ENCODE results near the gene SAMD1. TPM values are rescaled to one million over a fixed set of nuclear protein-coding genes. Genes with fewer than 3 reads are reported as not detected.
A peak's percentile ranks its signal among the peaks of the same experiment; 100 is the strongest.

The SAMD1 gene
- total RNA-seq, 1 donor, result 23.3 TPM

DNA sequence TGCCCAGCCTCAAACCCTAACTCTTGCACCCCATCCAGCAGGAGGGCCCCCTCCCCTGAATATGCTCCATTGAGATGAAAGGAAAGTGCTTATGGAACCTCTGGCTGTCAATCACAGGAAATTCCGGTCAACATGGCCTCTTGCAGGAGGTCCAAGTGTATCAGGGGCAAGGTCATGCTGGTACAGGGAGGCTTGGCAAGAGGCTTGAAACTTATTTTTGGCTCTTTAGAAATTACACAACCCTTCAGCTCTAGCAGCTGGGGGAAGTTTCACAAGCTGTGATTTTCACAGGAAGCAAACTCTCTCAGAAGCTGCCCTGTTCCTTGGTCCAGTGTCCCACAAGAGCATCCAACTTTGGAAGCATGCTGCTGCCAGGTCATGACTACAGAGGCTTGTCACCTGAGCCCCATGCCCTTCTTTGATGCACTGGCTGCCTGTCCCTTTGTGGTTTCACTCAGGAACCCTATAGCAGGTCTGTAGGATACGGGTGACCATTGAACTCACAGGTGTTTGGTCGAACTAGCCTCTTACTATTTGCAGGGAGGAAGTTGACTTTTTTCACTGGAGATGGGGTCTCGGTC is 37.5 kb upstream of the SAMD1 start:
- no peak for DNase-seq (ENCODE audit: low read depth)
- TF ChIP-seq, protein P1, sequence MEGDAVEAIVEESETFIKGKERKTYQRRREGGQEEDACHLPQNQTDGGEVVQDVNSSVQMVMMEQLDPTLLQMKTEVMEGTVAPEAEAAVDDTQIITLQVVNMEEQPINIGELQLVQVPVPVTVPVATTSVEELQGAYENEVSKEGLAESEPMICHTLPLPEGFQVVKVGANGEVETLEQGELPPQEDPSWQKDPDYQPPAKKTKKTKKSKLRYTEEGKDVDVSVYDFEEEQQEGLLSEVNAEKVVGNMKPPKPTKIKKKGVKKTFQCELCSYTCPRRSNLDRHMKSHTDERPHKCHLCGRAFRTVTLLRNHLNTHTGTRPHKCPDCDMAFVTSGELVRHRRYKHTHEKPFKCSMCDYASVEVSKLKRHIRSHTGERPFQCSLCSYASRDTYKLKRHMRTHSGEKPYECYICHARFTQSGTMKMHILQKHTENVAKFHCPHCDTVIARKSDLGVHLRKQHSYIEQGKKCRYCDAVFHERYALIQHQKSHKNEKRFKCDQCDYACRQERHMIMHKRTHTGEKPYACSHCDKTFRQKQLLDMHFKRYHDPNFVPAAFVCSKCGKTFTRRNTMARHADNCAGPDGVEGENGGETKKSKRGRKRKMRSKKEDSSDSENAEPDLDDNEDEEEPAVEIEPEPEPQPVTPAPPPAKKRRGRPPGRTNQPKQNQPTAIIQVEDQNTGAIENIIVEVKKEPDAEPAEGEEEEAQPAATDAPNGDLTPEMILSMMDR (IDR thresholded peaks at IDR 0.05; ENCODE audit: insufficient read depth, low read depth, low read length), result no peak
- H3K4me3 ChIP-seq (ENCODE audit: low read depth, low read length), result no peak overlapping the region

GRCh38 chr19:14127176-14127575 is 36.6 kb upstream of the SAMD1 start:
- DNase-seq (ENCODE audit: low read depth), result no peak
- TF ChIP-seq, protein P1 (IDR thresholded peaks at IDR 0.05; ENCODE audit: insufficient read depth, low read depth, low read length), result no peak

GRCh38 chr19:14122924-14123323 is 32.4 kb upstream of the SAMD1 start:
- TF ChIP-seq, protein P1 (IDR thresholded peaks at IDR 0.05; ENCODE audit: insufficient read depth, low read depth, low read length), result no peak
- no peak overlapping the region for H3K4me3 ChIP-seq (ENCODE audit: low read depth, low read length)
- DNase-seq (ENCODE audit: low read depth), result no peak

More at GRCh38 chr19:14127176-14127575, 36.6 kb upstream of the SAMD1 start:
- H3K4me3 ChIP-seq (ENCODE audit: low read depth, low read length), result no peak overlapping the region

- no peak for DNase-seq (ENCODE audit: low read depth)
- TF ChIP-seq, protein P1 (IDR thresholded peaks at IDR 0.05; ENCODE audit: insufficient read depth, low read depth, low read length), result no peak
Observed at GRCh38 chr19:14120497-14120780, 29.9 kb upstream of the SAMD1 start.

GRCh38 chr19:14119644-14120496 is 29.3 kb upstream of the SAMD1 start:
- no peak for DNase-seq (ENCODE audit: low read depth)
- TF ChIP-seq, protein P1 (IDR thresholded peaks at IDR 0.05; ENCODE audit: insufficient read depth, low read depth, low read length), result no peak
- no peak overlapping the region for H3K4me3 ChIP-seq (ENCODE audit: low read depth, low read length)

More at GRCh38 chr19:14120497-14120780, 29.9 kb upstream of the SAMD1 start:
- no peak overlapping the region for H3K4me3 ChIP-seq (ENCODE audit: low read depth, low read length)

DNA sequence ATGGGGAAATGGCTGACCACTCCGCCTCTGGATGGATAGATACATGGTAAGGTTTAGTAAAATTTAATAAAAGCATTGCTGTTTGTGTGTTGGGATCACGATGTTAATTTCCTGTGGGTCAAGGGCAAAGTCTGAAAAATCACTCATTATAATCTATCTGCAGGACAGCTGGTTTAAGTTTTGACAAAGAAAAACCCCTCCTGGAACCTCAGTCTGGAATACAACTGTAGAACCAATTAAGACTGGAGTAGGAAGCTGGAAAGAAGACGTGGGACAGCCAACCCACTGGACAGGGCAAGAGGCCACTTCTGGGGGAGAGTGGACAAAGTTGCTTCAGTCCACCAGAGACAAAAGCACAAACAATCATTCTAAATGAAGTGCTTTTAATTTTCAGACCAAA is 28.6 kb upstream of the SAMD1 start:
- TF ChIP-seq, protein P1 (IDR thresholded peaks at IDR 0.05; ENCODE audit: insufficient read depth, low read depth, low read length), result no peak
- H3K4me3 ChIP-seq (ENCODE audit: low read depth, low read length), result peak overlapping the region; percentile 56
- no peak for DNase-seq (ENCODE audit: low read depth)

Data from fibroblast of villous mesenchyme (primary cell).